H1 (cell line): Measurements from ENCODE around the gene PSKH1. TPM values are rescaled to one million over a fixed set of nuclear protein-coding genes. Genes with fewer than 3 reads are reported as not detected.

Source experiments
- CTCF ChIA-PET: fragments of 300-600 bp; sonication (Branson Sonifier 250); formaldehyde crosslinking; loops from one replicate; lab custom pipeline; 2021; ENCODE audit not compliant: partially characterized antibody; lab: Charles Lee
- POLR2A ChIA-PET: fragments of 300-600 bp; sonication (Branson Sonifier 250); formaldehyde crosslinking; loops from one replicate; lab custom pipeline; 2021; ENCODE audit warnings: inconsistent platforms; ENCODE audit not compliant: partially characterized antibody; lab: Charles Lee
- DNase-seq, 2 experiments: peaks; one replicate each; pipeline versions ENCODE4 v3.0.0 to v3.0.0-alpha.2; 2010 to 2022; ENCODE audit warnings: low spot score in 2 of 2, low read depth in 1 of 2, mixed read lengths in 1 of 2
- FAIRE-seq: peaks from 2 replicates; lab custom pipeline; 2011; peaks lifted over from hg19 to GRCh38; lab: Jason Lieb, UNC
- H2AFZ ChIP-seq: 2 replicates; pipeline ENCODE4 v1.8.1; 2012; ENCODE audit warnings: low read length, inconsistent platforms
- H2AK5ac ChIP-seq: 2 replicates; pipeline ENCODE4 v1.6.1; 2013; ENCODE audit warnings: low read depth, low read length
- H2BK120ac ChIP-seq: replicated peaks from 2 replicates; pipeline ENCODE3; 2013; ENCODE audit warnings: low read depth, low read length, inconsistent platforms
- H2BK12ac ChIP-seq: 2 replicates; pipeline ENCODE4 v1.6.1; 2013; ENCODE audit warnings: low read depth, low read length
- H2BK15ac ChIP-seq: 2 replicates; pipeline ENCODE4 v1.6.1; 2013; ENCODE audit warnings: low read length
- H2BK20ac ChIP-seq: 2 replicates; pipeline ENCODE4 v1.6.1; 2013; ENCODE audit warnings: low read length
- H2BK5ac ChIP-seq: 2 replicates; pipeline ENCODE4 v1.6.1; 2013; ENCODE audit warnings: low read depth, low read length
- H3K14ac ChIP-seq: 2 replicates; pipeline ENCODE4 v1.6.1; 2013; ENCODE audit warnings: inconsistent platforms; ENCODE audit not compliant: insufficient read length
- H3K18ac ChIP-seq: 2 replicates; pipeline ENCODE4 v1.6.1; 2013; ENCODE audit warnings: low read length; ENCODE audit errors: extremely low read depth
- H3K23ac ChIP-seq: 2 replicates; pipeline ENCODE4 v1.6.1; 2013; ENCODE audit warnings: inconsistent platforms; ENCODE audit not compliant: insufficient read length
- H3K23me2 ChIP-seq: 2 replicates; pipeline ENCODE4 v1.6.1; 2013; ENCODE audit warnings: low read depth, low read length
- H3K27ac ChIP-seq: 2 replicates; pipeline ENCODE4 v1.6.1; 2011; ENCODE audit warnings: low read depth, low read length, inconsistent platforms
- H3K27me3 ChIP-seq, 4 experiments: replicated peaks in 1 of 4; 1 replicate in 1 of 4; 2 replicates in 3 of 4; pipeline versions ENCODE4 v1.6.1 to v1.8.1; 2011 to 2013; ENCODE audit warnings: low read length in 3 of 4, mild to moderate bottlenecking in 3 of 4, inconsistent platforms in 2 of 4, mixed read lengths in 2 of 4, moderate library complexity in 1 of 4; ENCODE audit not compliant: control insufficient read depth in 3 of 4, insufficient read depth in 3 of 4; ENCODE audit errors: extremely low read depth in 1 of 4
- H3K36me3 ChIP-seq, 4 experiments: 2 replicates each; pipeline versions ENCODE4 v1.6.1 to v1.8.1; 2011 to 2013; ENCODE audit warnings: mild to moderate bottlenecking in 4 of 4, low read length in 3 of 4, moderate library complexity in 2 of 4, control low read depth in 1 of 4, inconsistent platforms in 1 of 4; ENCODE audit not compliant: insufficient read depth in 4 of 4, control insufficient read depth in 2 of 4
- H3K4ac ChIP-seq: replicated peaks from 2 replicates; pipeline ENCODE3; 2013; ENCODE audit warnings: low read length, low read depth, mixed read lengths, inconsistent platforms; ENCODE audit not compliant: insufficient read length
- H3K4me1 ChIP-seq, 4 experiments: replicated peaks in 1 of 4; 1 replicate in 1 of 4; 2 replicates in 3 of 4; pipeline versions ENCODE4 v1.6.1 to v1.8.1; 2011 to 2013; ENCODE audit warnings: low read length in 3 of 4, inconsistent platforms in 2 of 4, mixed read lengths in 1 of 4; ENCODE audit not compliant: insufficient read depth in 4 of 4, control insufficient read depth in 3 of 4
- H3K4me2 ChIP-seq, 2 experiments: 2 replicates each; pipeline versions ENCODE4 v1.6.1 to v1.8.1; 2011 to 2013; ENCODE audit warnings: low read depth in 2 of 2, low read length in 2 of 2, control low read depth in 1 of 2, inconsistent platforms in 1 of 2, mild to moderate bottlenecking in 1 of 2; ENCODE audit not compliant: insufficient read depth in 1 of 2
- H3K4me3 ChIP-seq, 4 experiments: fragments of 200-600, 300-600 bp in 1 of 4; sonication (generic), shearing (Covaris generic), sonication (Bioruptor Twin) in 1 of 4; 2 replicates each; pipeline versions ENCODE4 v1.5.1 to v1.8.1; 2011 to 2016; ENCODE audit warnings: low read length in 4 of 4, low read depth in 3 of 4, control low read depth in 2 of 4, inconsistent platforms in 2 of 4, mild to moderate bottlenecking in 2 of 4, mixed read lengths in 1 of 4, moderate library complexity in 1 of 4; ENCODE audit not compliant: insufficient read depth in 2 of 4; ENCODE audit errors: extremely low read depth in 1 of 4
- H3K56ac ChIP-seq: replicated peaks from 2 replicates; pipeline ENCODE3; 2013; ENCODE audit warnings: low read depth, mild to moderate bottlenecking, mixed read lengths, low read length, inconsistent platforms; ENCODE audit not compliant: insufficient read length
- H3K79me1 ChIP-seq: 2 replicates; pipeline ENCODE4 v1.6.1; 2013; ENCODE audit warnings: low read depth, low read length, control low read depth
- H3K79me2 ChIP-seq, 2 experiments: 2 replicates each; pipeline versions ENCODE4 v1.6.1 to v1.8.1; 2012 to 2013; ENCODE audit warnings: low read length in 2 of 2, mild to moderate bottlenecking in 2 of 2, inconsistent platforms in 1 of 2; ENCODE audit not compliant: insufficient read depth in 2 of 2, control insufficient read depth in 1 of 2
- H3K9ac ChIP-seq, 4 experiments: replicated peaks in 1 of 4; 1 replicate in 1 of 4; 2 replicates in 3 of 4; pipeline versions ENCODE4 v1.6.1 to v1.8.1; 2011 to 2013; ENCODE audit warnings: low read depth in 3 of 4, low read length in 3 of 4, control low read depth in 2 of 4, mild to moderate bottlenecking in 2 of 4, moderate library complexity in 2 of 4, inconsistent platforms in 1 of 4; ENCODE audit errors: extremely low read depth in 1 of 4
- H3K9me3 ChIP-seq, 2 experiments: 2 replicates each; pipeline versions ENCODE4 v1.6.1 to v1.8.1; 2012 to 2013; ENCODE audit warnings: mild to moderate bottlenecking in 2 of 2, moderate library complexity in 2 of 2, control low read depth in 1 of 2, inconsistent platforms in 1 of 2, low read depth in 1 of 2, low read length in 1 of 2, mixed read lengths in 1 of 2; ENCODE audit not compliant: insufficient read depth in 2 of 2
- H4K20me1 ChIP-seq, 2 experiments: replicated peaks in 1 of 2; 2 replicates each; pipeline versions ENCODE3 to v1.8.1; 2011 to 2013; ENCODE audit warnings: inconsistent platforms in 2 of 2, low read length in 2 of 2, mild to moderate bottlenecking in 1 of 2; ENCODE audit not compliant: insufficient read depth in 2 of 2, control insufficient read depth in 1 of 2
- H4K5ac ChIP-seq: 2 replicates; pipeline ENCODE4 v1.6.1; 2013; ENCODE audit warnings: low read length, low read depth, mixed read lengths, inconsistent platforms; ENCODE audit not compliant: insufficient read length
- H4K8ac ChIP-seq: 2 replicates; pipeline ENCODE4 v1.8.0; 2013; ENCODE audit warnings: mild to moderate bottlenecking, moderate library complexity, low read length, inconsistent platforms; ENCODE audit not compliant: insufficient read depth; ENCODE audit errors: extremely low read depth
- H4K91ac ChIP-seq: replicated peaks from 2 replicates; pipeline ENCODE3; 2013; ENCODE audit warnings: low read length, mixed read lengths, inconsistent platforms; ENCODE audit not compliant: insufficient read length
- BCL11A ChIP-seq, 2 experiments: IDR thresholded peaks; one replicate each; pipeline ENCODE4 v1.6.1; 2011; ENCODE audit warnings: low read depth in 2 of 2, low read length in 2 of 2, mild to moderate bottlenecking in 2 of 2
- CHD1 ChIP-seq: IDR thresholded peaks from 2 replicates; pipeline ENCODE4 v1.6.1; 2012; ENCODE audit warnings: low read depth, low read length, improper control_type of control experiment
- CHD2 ChIP-seq: IDR thresholded peaks from 2 replicates; pipeline ENCODE4 v1.6.1; 2012; ENCODE audit warnings: low read length, improper control_type of control experiment
- CTBP2 ChIP-seq: IDR thresholded peaks from 2 replicates; pipeline ENCODE4 v1.7.0; 2011; ENCODE audit warnings: borderline replicate concordance, mild to moderate bottlenecking, moderate library complexity, mixed read lengths, low read length; ENCODE audit not compliant: insufficient read depth, insufficient read length
- FOSL1 ChIP-seq: IDR thresholded peaks from 2 replicates; pipeline ENCODE4 v1.6.1; 2011; ENCODE audit warnings: mild to moderate bottlenecking, low read depth, low read length, moderate library complexity; ENCODE audit not compliant: insufficient read depth
- GTF2F1 ChIP-seq: IDR thresholded peaks from 2 replicates; pipeline ENCODE4 v1.6.1; 2012; ENCODE audit warnings: low read depth, low read length, improper control_type of control experiment, borderline replicate concordance
- POLR2A ChIP-seq, 2 experiments: IDR thresholded peaks; 1 replicate in 1 of 2; 2 replicates in 1 of 2; pipeline ENCODE4 v1.6.1; 2011; ENCODE audit warnings: low read depth in 2 of 2, low read length in 2 of 2, mild to moderate bottlenecking in 2 of 2; ENCODE audit errors: control extremely low read depth in 1 of 2
- SIRT6 ChIP-seq: IDR thresholded peaks from one replicate; pipeline ENCODE4 v1.7.1; 2012; ENCODE audit warnings: low read length, inconsistent platforms
- SP2 ChIP-seq: IDR thresholded peaks from 2 replicates; pipeline ENCODE4 v1.6.1; 2012; ENCODE audit warnings: mild to moderate bottlenecking, low read length, inconsistent platforms
- TAF1 ChIP-seq: IDR thresholded peaks from 2 replicates; pipeline ENCODE4 v1.6.1; 2011; ENCODE audit warnings: mild to moderate bottlenecking, low read depth, low read length
- USF2 ChIP-seq: IDR thresholded peaks from 2 replicates; pipeline ENCODE4 v1.6.1; 2011; ENCODE audit warnings: low read length, improper control_type of control experiment
- WGBS, 2 experiments: shearing (Covaris generic) in 1 of 2; methylation state at CpG; one replicate each; pipeline versions ENCODE4 v1.1.6 to v1.1.7; 2013 to 2015; ENCODE audit warnings: low lambda C conversion rate in 2 of 2, mixed read lengths in 2 of 2, inconsistent platforms in 1 of 2, low coverage in 1 of 2, missing lambda C conversion rate in 1 of 2; ENCODE audit not compliant: insufficient replicate concordance in 2 of 2, insufficient coverage in 1 of 2, insufficient read length in 1 of 2; ENCODE audit errors: extremely low coverage in 1 of 2, missing lambda C conversion rate in 1 of 2; 5-methylcytosine and 5-hydroxymethylcytosine counted together
- polyA plus RNA-seq, 7 experiments: library from polyadenylated mRNA; depleted of rRNA in 3 of 7; stranded (reverse) in 5 of 7; unstranded in 2 of 7; fragments of >200 nt in 5 of 7; fragments of 200-250 nt in 2 of 7; gene quantifications; 1 replicate in 5 of 7; 2 replicates in 1 of 7; 4 replicates in 1 of 7; pipeline versions ENCODE4 v1.2.1 to v1.2.3, GENCODE V29; 2011 to 2013; ENCODE audit warnings: missing spikeins in 2 of 7, mixed read lengths in 2 of 7
- total RNA-seq: library from RNA; stranded (reverse); fragmentation: NEBNext Ultra II Directional; extraction: Animal tissue kit (Norgen Biotek cat#: 25700); gene quantifications from 2 replicates; pipeline ENCODE4 v1.2.1, GENCODE V29; 2021

The PSKH1 gene
- total and polyA plus RNA-seq, 2 of the 8 experiments (the other 6 are each of a cell fraction or from before 2014, with no cell fraction given), result 24.8 to 51.0 TPM

- H3K79me1 ChIP-seq, result peaks cover 13% of the 10 kb centered on the region
- no peak overlapping the region for H3K56ac ChIP-seq
- FAIRE-seq, result no peak
- H2BK120ac ChIP-seq, result no peak overlapping the region
- 0 out of 7 replicates have a peak overlapping the region, but pooled peaks of 1 of the 4 experiments have one; percentile 26 for H3K9ac ChIP-seq
- no peak overlapping the region for H3K27ac ChIP-seq
- peaks cover 16 to 47% (median 32%) of the 10 kb centered on the region in 4 experiments for H3K36me3 ChIP-seq
- H3K4ac ChIP-seq, result no peak overlapping the region
- DNase-seq, result no peak
- no peak overlapping the region for H3K14ac ChIP-seq
- no peak overlapping the region for H2BK15ac ChIP-seq
- H4K5ac ChIP-seq, result no peak overlapping the region
- peak overlapping the region in 1 of 4 experiments; percentile 91; a peak in 1 of 8 replicates for H3K4me3 ChIP-seq
- POLR2A ChIA-PET, result interaction anchor here (1.1 to 2.7 kb wide), 6 partner anchors 9 to 61 kb away, joined by 3 to 19 read pairs (median 8); partner anchors contain the start of genes CENPT, NUTF2 and PSKH1
- peak overlapping the region; percentile 89 to 95; a peak in 3 of 4 replicates for H3K4me2 ChIP-seq
- H3K79me2 ChIP-seq, result peaks cover 3 to 30% of the 10 kb centered on the region in 2 experiments; a peak in 3 of 4 replicates
- peaks cover 3 to 14% of the 10 kb centered on the region in 2 experiments for H4K20me1 ChIP-seq
- no peak overlapping the region for H3K18ac ChIP-seq
- no peak overlapping the region for H2BK20ac ChIP-seq
- no peaks in the 10 kb centered on the region for H3K9me3 ChIP-seq
- no peak overlapping the region for H4K8ac ChIP-seq
- H2BK12ac ChIP-seq, result no peak overlapping the region
- no peak overlapping the region for H2AK5ac ChIP-seq
- H3K23me2 ChIP-seq, result peaks cover 2% of the 10 kb centered on the region; the same call in 1 of the 2 replicates
- no peak overlapping the region for H3K23ac ChIP-seq
- WGBS, 2 experiments, result 96% methylated on average over 3 of the region's 3 CpGs; no CpG with 5 or more reads in 1 of the 2 experiments
- H2AFZ ChIP-seq, result no peak overlapping the region
- CTCF ChIA-PET, result interaction anchor here (0.7 to 21.8 kb wide), 10 partner anchors 9 to 207 kb away, joined by 3 to 623 read pairs (median 4); partner anchors contain the start of genes CTRL, LCAT, NRN1L and PSMB10
- peaks cover 0 to 7% (median 3%) of the 10 kb centered on the region in 4 experiments; a peak in 3 of 7 replicates for H3K4me1 ChIP-seq
- no peaks in the 10 kb centered on the region for H3K27me3 ChIP-seq
- H4K91ac ChIP-seq, result no peak overlapping the region
- no peak overlapping the region for H2BK5ac ChIP-seq
- no peak for TF ChIP-seq SIRT6
- no peak for TF ChIP-seq CTBP2
- TF ChIP-seq GTF2F1, result no peak
- no peak for TF ChIP-seq FOSL1
- no peak for TF ChIP-seq SP2
- no peak for TF ChIP-seq POLR2A (IDR thresholded peaks at IDR 0.05; ENCODE audit: control extremely low read depth in 1 of 2, low read depth in 2 of 2, low read length in 2 of 2)
- no peak for TF ChIP-seq TAF1
- no peak for TF ChIP-seq USF2
- TF ChIP-seq CHD1, result no peak
- no peak for TF ChIP-seq CHD2
- TF ChIP-seq BCL11A (IDR thresholded peaks at IDR 0.05; ENCODE audit: low read depth in 2 of 2, low read length in 2 of 2), result no peak
Observed at GRCh38 chr16:67874372-67874771, 18.7 kb upstream of the PSKH1 start.
